ENCODE measurements around the gene SLC6A1. TPM values are rescaled to one million over a fixed set of nuclear protein-coding genes. Genes with fewer than 3 reads are reported as not detected.

The SLC6A1 gene
- total RNA-seq, 2 donors from 2014 or later: 0.18 to 6.2 TPM

- Histone ChIP-seq H3K27me3 (replicated peaks; ENCODE audit: insufficient read depth) (no peaks in the 10 kb centered on the region), H3K9me3 (no peaks in the 10 kb centered on the region), H3K36me3 (no peaks in the 10 kb centered on the region), H3K4me1 (replicated peaks) (no peaks in the 10 kb centered on the region), H3K4me3 (no peak overlapping the region), H3K27ac (no peak overlapping the region)
- TF ChIP-seq POLR2A (IDR thresholded peaks at IDR 0.05) (no peak), POLR2AphosphoS5 (IDR thresholded peaks at IDR 0.05) (no peak), CTCF (IDR thresholded peaks at IDR 0.05) (no peak)
- WGBS: 85% methylated on average over 5 of the region's 5 CpGs
- intact Hi-C loops (cut with DNase I): no loop called here
- no peak for DNase-seq (ENCODE audit: low spot score)
Measured at GRCh38 chr3:11078826-11079515, 86.4 kb downstream of the SLC6A1 start.

- H3K4me3 ChIP-seq: no peak overlapping the region
- no peak overlapping the region for H3K27ac ChIP-seq
- DNase-seq (ENCODE audit: low spot score): no peak
- no peaks in the 10 kb centered on the region for H3K4me1 ChIP-seq (replicated peaks)
- no peaks in the 10 kb centered on the region for H3K27me3 ChIP-seq (replicated peaks; ENCODE audit: insufficient read depth)
- no peaks in the 10 kb centered on the region for H3K9me3 ChIP-seq
- no peak for TF ChIP-seq POLR2A (IDR thresholded peaks at IDR 0.05)
- H3K36me3 ChIP-seq: no peaks in the 10 kb centered on the region
- intact Hi-C loops (cut with DNase I): no loop called here
- WGBS: 72% methylated on average over 5 of the region's 5 CpGs
Measured at GRCh38 chr3:11080492-11080891, 87.9 kb downstream of the SLC6A1 start.

- H3K36me3 ChIP-seq: no peaks in the 10 kb centered on the region
- TF ChIP-seq POLR2AphosphoS5 (IDR thresholded peaks at IDR 0.05) (no peak), POLR2A (IDR thresholded peaks at IDR 0.05) (no peak), CTCF (IDR thresholded peaks at IDR 0.05) (no peak)
Measured at GRCh38 chr3:11084098-11084497, 91.5 kb downstream of the SLC6A1 start.

GRCh38 chr3:11084677-11085076, 92.1 kb downstream of the SLC6A1 start:
- Histone ChIP-seq H3K4me1 (replicated peaks) (no peaks in the 10 kb centered on the region), H3K27me3 (replicated peaks; ENCODE audit: insufficient read depth) (no peaks in the 10 kb centered on the region), H3K27ac (no peak overlapping the region), H3K4me3 (no peak overlapping the region), H3K36me3 (no peaks in the 10 kb centered on the region), H3K9me3 (no peaks in the 10 kb centered on the region)
- intact Hi-C loops (cut with DNase I): no loop called here
- DNase-seq (ENCODE audit: low spot score): no peak
- WGBS: 64% methylated on average over 7 of the region's 11 CpGs
- no peak for TF ChIP-seq POLR2AphosphoS5 (IDR thresholded peaks at IDR 0.05)

More at GRCh38 chr3:11084098-11084497, 91.5 kb downstream of the SLC6A1 start:
- no peak overlapping the region for H3K4me3 ChIP-seq
- WGBS: 64% methylated on average over 2 of the region's 2 CpGs
- intact Hi-C loops (cut with DNase I): no loop called here
- no peaks in the 10 kb centered on the region for H3K9me3 ChIP-seq
- no peaks in the 10 kb centered on the region for H3K4me1 ChIP-seq (replicated peaks)
- no peak for DNase-seq (ENCODE audit: low spot score)
- no peak overlapping the region for H3K27ac ChIP-seq
- H3K27me3 ChIP-seq (replicated peaks; ENCODE audit: insufficient read depth): no peaks in the 10 kb centered on the region

GRCh38 chr3:11085093-11085840, 92.7 kb downstream of the SLC6A1 start:
- no peak for TF ChIP-seq POLR2AphosphoS5 (IDR thresholded peaks at IDR 0.05)
- TF ChIP-seq CTCF (IDR thresholded peaks at IDR 0.05): no peak
- TF ChIP-seq POLR2A (IDR thresholded peaks at IDR 0.05): no peak
- no peak for DNase-seq (ENCODE audit: low spot score)
- 71% methylated on average over 10 of the region's 10 CpGs for WGBS
- H3K4me1 ChIP-seq (replicated peaks): no peaks in the 10 kb centered on the region
- H3K9me3 ChIP-seq: no peaks in the 10 kb centered on the region
- intact Hi-C loops (cut with DNase I): no loop called here
- H3K27ac ChIP-seq: no peak overlapping the region
- H3K27me3 ChIP-seq (replicated peaks; ENCODE audit: insufficient read depth): no peaks in the 10 kb centered on the region
- no peak overlapping the region for H3K4me3 ChIP-seq
- H3K36me3 ChIP-seq: no peaks in the 10 kb centered on the region
